GM21737 (cell line): ENCODE data around the gene NTM.

ENCODE experiments used
- ATAC-seq: cut with Tn5 transposase; IDR thresholded peaks from one replicate; pipeline ENCODE4 v1.9.1; 2021; ENCODE audit warnings: mild to moderate bottlenecking, moderate library complexity; ENCODE audit not compliant: unreplicated experiment

NTM gene

GRCh38 chr11:132114743-132115142 lies 744.3 kb downstream of the NTM start:
- no peak for ATAC-seq

- ATAC-seq, result no peak
These were observed 745.0 kb downstream of the NTM start for GRCh38 chr11:132115454-132115853.

- no peak for ATAC-seq
These were observed 746.1 kb downstream of the NTM start for GRCh38 chr11:132116516-132116915.

DNA sequence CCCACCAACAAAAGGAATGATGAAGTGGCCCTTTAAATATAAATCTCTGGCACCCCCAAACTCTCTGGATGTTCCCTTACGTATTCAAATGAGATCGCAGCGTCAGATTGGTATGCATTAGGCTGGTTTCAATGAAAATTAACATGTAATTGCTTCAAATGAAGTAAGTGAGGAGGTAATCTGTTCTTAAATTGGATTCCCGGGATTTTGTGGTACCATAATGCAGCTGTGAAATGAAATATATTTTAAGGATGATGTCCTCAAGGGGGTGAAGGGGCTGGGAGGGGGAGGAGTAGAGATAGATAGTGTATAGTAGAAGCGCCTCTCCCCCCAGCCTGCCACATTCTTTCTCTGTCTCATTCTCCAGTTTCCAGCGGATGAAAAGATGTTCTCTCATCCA lies 748.2 kb downstream of the NTM start:
- no peak for ATAC-seq

- no peak for ATAC-seq
These were observed 749.2 kb downstream of the NTM start for GRCh38 chr11:132119573-132119972.

- no peak for ATAC-seq
These were observed 752.3 kb downstream of the NTM start for GRCh38 chr11:132122735-132123134.

GRCh38 chr11:132123449-132123848 lies 753.0 kb downstream of the NTM start:
- ATAC-seq, result no peak

- ATAC-seq, result no peak
These were observed 753.7 kb downstream of the NTM start for GRCh38 chr11:132123854-132124835.

DNA sequence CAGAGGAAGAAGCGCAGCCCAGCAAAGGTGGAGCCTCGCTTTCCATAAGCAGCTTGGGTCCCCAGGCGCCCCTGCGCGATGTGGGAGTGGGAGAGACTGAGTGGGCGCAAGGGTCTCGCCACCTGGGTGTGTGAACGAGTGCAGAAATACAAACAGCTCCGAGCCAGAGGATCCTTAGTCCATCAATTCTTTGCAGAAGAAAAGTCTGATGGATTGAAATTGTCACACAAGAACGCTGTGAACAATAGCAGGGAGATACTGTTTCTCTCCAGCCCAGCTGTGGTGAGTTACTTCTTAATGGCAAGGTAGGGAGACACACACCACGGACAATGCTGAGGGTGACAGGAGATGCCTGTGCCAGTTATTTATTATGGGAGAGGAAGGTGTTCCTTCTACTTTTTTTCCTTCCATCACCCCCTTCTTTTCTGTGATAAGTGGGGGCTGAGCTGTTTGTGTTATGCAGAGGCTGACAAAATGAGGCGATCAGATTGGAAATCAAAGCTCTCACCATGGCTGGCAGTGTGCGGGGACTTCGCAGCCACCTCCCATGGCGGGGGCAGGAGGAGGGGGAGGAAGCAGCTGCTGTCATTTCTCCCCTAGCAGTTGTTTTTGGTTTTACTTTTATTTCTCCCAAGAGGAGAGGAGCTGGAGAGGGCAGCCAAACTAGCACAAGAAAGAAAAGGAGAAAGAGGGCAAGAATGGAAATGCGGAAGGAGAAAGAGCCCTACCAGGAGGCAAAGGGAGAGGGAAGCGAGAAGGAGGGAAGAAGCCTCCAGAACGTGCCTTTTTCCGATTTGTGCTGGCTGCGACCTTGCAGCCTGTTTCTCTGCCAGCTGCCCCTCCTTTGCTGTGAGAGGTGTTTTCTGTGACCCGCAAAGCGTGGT lies 755.8 kb downstream of the NTM start:
- ATAC-seq, result no peak

DNA sequence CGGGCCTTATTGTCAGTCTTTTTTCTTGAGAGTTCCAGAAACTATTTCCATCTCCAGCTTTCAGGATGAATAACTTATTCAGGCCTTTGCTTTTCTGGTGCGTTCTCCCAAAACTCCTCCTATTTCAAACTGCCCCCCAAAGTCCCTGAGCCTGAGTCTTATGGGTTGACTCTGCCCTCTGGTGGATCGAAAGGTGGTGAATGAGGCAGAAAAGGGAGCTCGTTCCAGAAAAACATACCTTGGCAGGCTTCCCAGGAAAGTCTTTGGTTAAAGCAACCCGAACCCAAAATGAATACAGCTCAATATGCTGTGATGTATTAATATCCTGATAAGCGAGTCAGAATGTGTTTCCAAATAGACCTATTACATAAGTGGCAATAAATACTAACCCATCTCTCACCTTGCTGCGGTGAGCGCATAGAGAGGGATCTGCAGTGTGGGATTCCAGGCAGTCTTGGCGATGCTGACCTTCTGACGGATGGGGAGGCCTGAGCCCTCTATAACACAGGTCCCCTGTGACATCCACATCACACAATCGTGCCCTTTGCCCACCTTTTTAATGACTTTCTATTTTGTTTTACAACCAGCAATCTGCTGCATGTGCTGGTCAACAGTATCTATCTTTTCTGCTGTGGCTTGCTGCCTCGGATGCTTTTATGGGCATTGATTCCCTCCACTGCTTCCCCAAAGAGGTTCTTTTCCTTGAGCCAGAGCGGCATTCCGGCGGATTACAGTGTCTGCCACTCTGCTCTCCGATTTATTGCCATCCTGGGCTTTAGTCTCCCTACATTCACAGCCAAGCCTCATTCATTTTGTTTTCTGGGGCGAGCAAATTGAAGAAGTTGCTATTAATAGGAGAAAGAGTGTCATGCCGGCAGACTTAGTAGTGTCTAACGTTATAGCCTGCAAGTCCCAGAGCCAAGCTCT lies 756.8 kb downstream of the NTM start:
- ATAC-seq, result no peak

DNA sequence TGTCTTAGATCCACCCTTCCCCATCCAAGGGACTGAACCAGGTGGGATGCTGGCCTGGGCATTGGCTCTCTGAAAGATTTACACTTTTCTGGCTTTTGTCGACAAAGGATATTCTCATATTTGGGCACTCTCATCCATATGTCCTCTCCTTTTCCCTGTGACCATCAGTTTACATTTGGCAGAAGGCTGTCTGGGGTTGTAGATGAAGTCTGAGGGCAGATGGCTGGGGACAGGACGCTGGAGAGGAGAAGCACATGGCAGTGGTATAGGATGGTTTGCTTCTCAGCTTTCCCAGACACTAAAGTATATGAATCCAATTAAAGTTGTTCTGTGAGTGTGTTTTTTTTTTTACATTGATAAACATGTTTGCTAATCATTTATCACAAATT lies 757.5 kb downstream of the NTM start:
- ATAC-seq, result no peak

DNA sequence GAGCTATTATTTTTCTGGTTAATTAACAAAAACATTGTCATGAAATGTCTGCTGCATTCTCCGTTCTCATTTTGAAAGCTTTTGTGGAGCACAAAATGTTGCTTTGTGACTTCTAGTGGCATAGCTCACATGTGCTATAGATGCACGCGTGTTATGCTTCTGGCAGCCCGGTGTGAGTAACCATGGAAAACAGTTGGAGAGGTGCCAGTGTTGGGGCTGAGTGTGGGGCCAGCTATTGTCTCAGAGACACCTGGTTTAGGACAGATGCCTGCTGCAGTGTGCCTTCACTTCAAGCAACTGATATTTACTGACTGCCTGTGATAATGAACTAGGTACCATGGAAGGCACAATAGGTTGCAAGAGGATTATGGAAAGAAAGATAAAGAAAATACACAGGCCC lies 760.6 kb downstream of the NTM start:
- ATAC-seq, result no peak

- ATAC-seq, result no peak
These were observed 761.5 kb downstream of the NTM start for GRCh38 chr11:132131961-132132360.

DNA sequence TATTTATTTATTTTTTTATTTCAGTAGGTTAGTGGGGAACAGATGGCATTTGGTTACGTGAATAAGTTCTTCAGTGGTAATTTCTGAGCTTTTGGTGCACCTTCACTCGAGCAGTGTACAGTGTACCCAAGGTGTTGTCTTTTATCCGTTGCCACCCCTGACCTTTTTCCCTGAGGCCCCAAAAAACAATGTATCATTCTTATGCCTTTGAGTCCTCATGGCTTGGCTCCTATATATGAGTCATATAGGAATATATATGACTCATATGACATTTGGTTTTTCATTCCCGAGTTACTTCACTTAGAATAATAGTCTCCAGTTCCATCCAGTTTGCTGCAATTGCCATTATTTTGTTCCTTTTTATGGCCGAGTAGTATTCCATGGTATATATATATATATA lies 763.9 kb downstream of the NTM start:
- no peak for ATAC-seq

- ATAC-seq, result no peak
These were observed 767.0 kb downstream of the NTM start for GRCh38 chr11:132137289-132137980.

DNA sequence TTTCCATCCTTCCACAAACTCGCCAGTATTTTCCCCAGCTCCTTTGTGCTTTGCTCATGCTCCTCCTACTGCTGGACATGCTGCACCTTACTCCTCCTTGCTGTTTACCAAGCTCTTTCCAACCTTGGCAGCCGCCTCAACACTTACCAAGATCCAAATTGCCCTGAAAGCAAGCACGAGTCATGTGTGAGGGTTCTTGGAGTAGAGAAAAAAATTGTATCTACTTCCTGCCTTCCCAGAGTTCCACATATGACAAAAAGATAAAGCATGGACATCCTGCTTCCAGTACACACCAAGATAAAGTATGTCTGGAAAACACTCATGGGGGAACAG lies 767.5 kb downstream of the NTM start:
- no peak for ATAC-seq

DNA sequence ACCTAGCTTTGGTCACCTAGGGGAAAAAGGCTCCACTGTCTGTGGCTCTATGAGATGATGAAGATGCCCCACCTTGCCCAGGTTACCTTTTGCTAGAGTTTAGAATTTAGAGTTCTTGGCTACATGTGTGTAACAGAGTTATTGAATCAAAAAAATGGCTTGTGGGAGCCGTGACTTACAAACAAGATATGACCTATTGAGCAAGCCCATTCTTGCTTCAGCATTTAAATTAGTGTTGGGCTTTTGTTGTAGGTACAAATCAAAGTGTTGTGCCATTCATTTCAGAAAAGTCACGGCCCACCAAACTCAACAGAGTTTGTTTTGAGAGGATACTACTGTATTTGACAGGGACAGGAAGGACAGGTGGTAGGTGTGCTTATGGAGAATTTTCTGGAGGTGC lies 768.8 kb downstream of the NTM start:
- ATAC-seq, result no peak

- ATAC-seq, result no peak
These were observed 769.6 kb downstream of the NTM start for GRCh38 chr11:132140056-132140455.

DNA sequence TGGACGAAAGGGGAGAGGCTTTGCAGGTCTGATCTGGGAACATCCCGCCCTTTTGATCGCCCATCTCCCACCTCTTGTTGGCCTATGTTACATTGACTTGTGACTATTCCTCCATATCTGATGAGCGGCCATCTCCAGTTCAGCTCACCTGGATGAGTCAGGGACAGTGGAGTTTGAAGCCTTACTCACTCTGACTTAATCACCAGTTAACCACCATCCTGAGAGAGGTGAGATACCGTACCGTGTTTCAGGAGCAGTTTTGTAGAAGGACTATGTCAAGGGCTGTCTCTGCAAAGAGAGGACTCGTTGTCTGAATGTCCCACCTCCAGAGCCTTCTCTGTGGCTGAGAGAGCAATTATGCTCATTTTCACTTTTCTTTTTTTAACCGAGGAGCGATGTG lies 771.7 kb downstream of the NTM start:
- ATAC-seq, result no peak

DNA sequence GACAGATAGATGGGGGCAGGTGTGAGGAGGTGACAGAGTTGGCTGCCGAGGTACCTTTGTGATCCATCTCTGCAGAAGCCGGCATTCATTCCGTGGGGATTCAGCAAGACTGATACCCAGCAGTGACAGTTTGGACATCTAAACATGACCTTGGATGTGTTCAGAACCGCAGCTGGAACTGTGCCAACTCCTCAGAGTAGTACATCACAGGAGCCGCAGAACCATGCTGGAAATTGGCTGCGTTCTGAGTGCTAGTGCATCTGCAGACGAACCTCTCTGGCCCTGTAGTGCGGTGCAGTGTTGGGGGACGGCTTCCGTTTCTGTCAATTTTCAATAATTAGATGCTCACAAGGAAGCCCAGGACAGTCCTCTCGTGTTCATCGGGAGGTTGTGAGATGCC lies 772.1 kb downstream of the NTM start:
- no peak for ATAC-seq
